DMS153 treated with DMSO at 0.1 percent for 48 hours (cell line): ENCODE results near the gene CDH4.
"Not testable (repeated sequence)": the region's sequence is repeated elsewhere in the genome, so short reads cannot be mapped to it uniquely, and the experiment has no call there.

Source experiments
- DNase-seq: peaks from one replicate; lab custom pipeline; 2025; ENCODE audit not compliant: unreplicated experiment; lab: John Stamatoyannopoulos, UW

The CDH4 gene

GRCh38 chr20:61958773-61959700 lies 707.0 kb downstream of the CDH4 start:
- DNase-seq = no peak

GRCh38 chr20:61960836-61961235 lies 708.8 kb downstream of the CDH4 start:
- no peak for DNase-seq

- DNase-seq = no peak
Measured at GRCh38 chr20:61963149-61963548, 711.1 kb downstream of the CDH4 start.

- no peak for DNase-seq
Measured at GRCh38 chr20:61963885-61964674, 712.0 kb downstream of the CDH4 start.

GRCh38 chr20:61964675-61965605 lies 712.9 kb downstream of the CDH4 start:
- DNase-seq = no peak

- no peak for DNase-seq
Measured at GRCh38 chr20:61965606-61966491, 713.8 kb downstream of the CDH4 start.

GRCh38 chr20:61966492-61967244 lies 714.6 kb downstream of the CDH4 start:
- DNase-seq = no peak

- DNase-seq = no peak
Measured at GRCh38 chr20:61967300-61967699, 715.2 kb downstream of the CDH4 start.

- DNase-seq = no peak
Measured at GRCh38 chr20:61968036-61968810, 716.2 kb downstream of the CDH4 start.

GRCh38 chr20:61968932-61969331 lies 716.9 kb downstream of the CDH4 start:
- DNase-seq = no peak

GRCh38 chr20:61969806-61970205 lies 717.7 kb downstream of the CDH4 start:
- DNase-seq = no peak

- no peak for DNase-seq
Measured at GRCh38 chr20:61970357-61970756, 718.3 kb downstream of the CDH4 start.

- DNase-seq = not testable (repeated sequence)
Measured at GRCh38 chr20:61971595-61971994, 719.5 kb downstream of the CDH4 start.

GRCh38 chr20:61972636-61973508 lies 720.8 kb downstream of the CDH4 start:
- DNase-seq = no peak

GRCh38 chr20:61973515-61974356 lies 721.7 kb downstream of the CDH4 start:
- DNase-seq = no peak

GRCh38 chr20:61974357-61974665 lies 722.2 kb downstream of the CDH4 start:
- no peak for DNase-seq
